Ovary (tissue), 3 donors: Measurements from ENCODE around the gene HPS6.
"Not testable (repeated sequence)": the region's sequence is repeated elsewhere in the genome, so short reads cannot be mapped to it uniquely, and the experiment has no call there.

Experiments
- EP300 ChIP-seq: sonication (generic); formaldehyde crosslinking; IDR thresholded peaks from one replicate; pipeline ENCODE4 v1.6.1; 2017; ENCODE audit warnings: antibody characterized with exemption
- POLR2A ChIP-seq: fragments of 450-650 bp; IDR thresholded peaks from one replicate; pipeline ENCODE4 v1.6.1; 2017; ENCODE audit warnings: antibody characterized with exemption, mild to moderate bottlenecking, moderate library complexity
- TF ChIP-seq, protein P1 (sequence below), 3 donors: fragments of 450-650 bp in 2 of 3; fragments of 200-600 bp in 1 of 3; IDR thresholded peaks; one replicate each; pipeline versions ENCODE4 v1.5.1 to v1.8.0; 2016 to 2022; ENCODE audit warnings: antibody characterized with exemption in 3 of 3, mild to moderate bottlenecking in 1 of 3
- donor health status: DM: no; HTN: no; CAD: no.

DNA sequence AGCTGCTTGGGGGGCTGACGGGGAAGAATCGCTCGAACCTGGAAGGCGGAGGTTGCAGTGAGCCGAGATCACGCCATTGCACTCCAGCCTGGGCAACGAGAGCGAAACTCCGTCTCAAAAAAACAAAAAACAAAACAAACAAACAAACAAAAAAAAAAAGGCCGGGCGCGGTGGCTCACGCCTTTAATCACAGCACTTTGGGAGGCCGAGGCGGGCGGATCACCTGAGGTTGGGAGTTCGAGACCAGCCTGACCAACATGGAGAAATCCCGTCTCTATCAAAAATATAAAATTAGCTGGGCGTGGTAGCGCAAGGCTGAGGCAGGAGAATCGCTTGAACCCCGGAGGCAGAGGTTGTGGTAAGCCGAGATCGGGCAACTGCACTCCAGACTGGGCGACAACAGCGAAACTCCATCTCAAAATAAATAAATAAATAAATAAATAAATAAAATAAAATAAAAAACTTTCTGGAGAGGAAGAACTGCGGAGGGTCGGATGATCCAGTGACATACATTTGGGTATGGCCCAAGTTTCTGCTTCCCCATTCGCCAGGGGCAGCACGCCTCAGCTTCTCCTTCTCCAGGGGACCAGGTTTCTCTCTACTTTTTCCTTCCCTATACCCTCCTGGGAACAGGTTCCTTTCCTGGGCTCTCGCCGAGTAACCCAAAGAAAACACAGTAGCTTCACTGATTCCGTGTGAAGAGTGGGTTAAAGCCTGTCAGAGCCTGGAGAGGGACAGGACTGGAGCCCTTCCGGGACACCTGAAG, 10.1 kb upstream of the HPS6 start:
- TF ChIP-seq POLR2A, EP300: not testable (repeated sequence)
- TF ChIP-seq, protein P1, sequence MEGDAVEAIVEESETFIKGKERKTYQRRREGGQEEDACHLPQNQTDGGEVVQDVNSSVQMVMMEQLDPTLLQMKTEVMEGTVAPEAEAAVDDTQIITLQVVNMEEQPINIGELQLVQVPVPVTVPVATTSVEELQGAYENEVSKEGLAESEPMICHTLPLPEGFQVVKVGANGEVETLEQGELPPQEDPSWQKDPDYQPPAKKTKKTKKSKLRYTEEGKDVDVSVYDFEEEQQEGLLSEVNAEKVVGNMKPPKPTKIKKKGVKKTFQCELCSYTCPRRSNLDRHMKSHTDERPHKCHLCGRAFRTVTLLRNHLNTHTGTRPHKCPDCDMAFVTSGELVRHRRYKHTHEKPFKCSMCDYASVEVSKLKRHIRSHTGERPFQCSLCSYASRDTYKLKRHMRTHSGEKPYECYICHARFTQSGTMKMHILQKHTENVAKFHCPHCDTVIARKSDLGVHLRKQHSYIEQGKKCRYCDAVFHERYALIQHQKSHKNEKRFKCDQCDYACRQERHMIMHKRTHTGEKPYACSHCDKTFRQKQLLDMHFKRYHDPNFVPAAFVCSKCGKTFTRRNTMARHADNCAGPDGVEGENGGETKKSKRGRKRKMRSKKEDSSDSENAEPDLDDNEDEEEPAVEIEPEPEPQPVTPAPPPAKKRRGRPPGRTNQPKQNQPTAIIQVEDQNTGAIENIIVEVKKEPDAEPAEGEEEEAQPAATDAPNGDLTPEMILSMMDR (IDR thresholded peaks at IDR 0.05): not testable (repeated sequence)
